H1 (cell line): ENCODE results near the gene PEAK3. TPM values are rescaled to one million over a fixed set of nuclear protein-coding genes. Genes with fewer than 3 reads are reported as not detected.

ENCODE experiments used
- CTCF ChIA-PET: fragments of 300-600 bp; sonication (Branson Sonifier 250); formaldehyde crosslinking; loops from one replicate; lab custom pipeline; 2021; ENCODE audit not compliant: partially characterized antibody; lab: Charles Lee
- POLR2A ChIA-PET: fragments of 300-600 bp; sonication (Branson Sonifier 250); formaldehyde crosslinking; loops from one replicate; lab custom pipeline; 2021; ENCODE audit warnings: inconsistent platforms; ENCODE audit not compliant: partially characterized antibody; lab: Charles Lee
- DNase-seq, 2 experiments: peaks; one replicate each; pipeline versions ENCODE4 v3.0.0 to v3.0.0-alpha.2; 2010 to 2022; ENCODE audit warnings: low spot score in 2 of 2, low read depth in 1 of 2, mixed read lengths in 1 of 2
- FAIRE-seq: peaks from 2 replicates; lab custom pipeline; 2011; peaks lifted over from hg19 to GRCh38; lab: Jason Lieb, UNC
- H2AFZ ChIP-seq: 2 replicates; pipeline ENCODE4 v1.8.1; 2012; ENCODE audit warnings: low read length, inconsistent platforms
- H2AK5ac ChIP-seq: 2 replicates; pipeline ENCODE4 v1.6.1; 2013; ENCODE audit warnings: low read depth, low read length
- H2BK120ac ChIP-seq: replicated peaks from 2 replicates; pipeline ENCODE3; 2013; ENCODE audit warnings: low read depth, low read length, inconsistent platforms
- H2BK12ac ChIP-seq: 2 replicates; pipeline ENCODE4 v1.6.1; 2013; ENCODE audit warnings: low read depth, low read length
- H2BK15ac ChIP-seq: 2 replicates; pipeline ENCODE4 v1.6.1; 2013; ENCODE audit warnings: low read length
- H2BK20ac ChIP-seq: 2 replicates; pipeline ENCODE4 v1.6.1; 2013; ENCODE audit warnings: low read length
- H2BK5ac ChIP-seq: 2 replicates; pipeline ENCODE4 v1.6.1; 2013; ENCODE audit warnings: low read depth, low read length
- H3K14ac ChIP-seq: 2 replicates; pipeline ENCODE4 v1.6.1; 2013; ENCODE audit warnings: inconsistent platforms; ENCODE audit not compliant: insufficient read length
- H3K18ac ChIP-seq: 2 replicates; pipeline ENCODE4 v1.6.1; 2013; ENCODE audit warnings: low read length; ENCODE audit errors: extremely low read depth
- H3K23ac ChIP-seq: 2 replicates; pipeline ENCODE4 v1.6.1; 2013; ENCODE audit warnings: inconsistent platforms; ENCODE audit not compliant: insufficient read length
- H3K23me2 ChIP-seq: 2 replicates; pipeline ENCODE4 v1.6.1; 2013; ENCODE audit warnings: low read depth, low read length
- H3K27ac ChIP-seq: 2 replicates; pipeline ENCODE4 v1.6.1; 2011; ENCODE audit warnings: low read depth, low read length, inconsistent platforms
- H3K27me3 ChIP-seq, 4 experiments: replicated peaks in 1 of 4; 1 replicate in 1 of 4; 2 replicates in 3 of 4; pipeline versions ENCODE4 v1.6.1 to v1.8.1; 2011 to 2013; ENCODE audit warnings: low read length in 3 of 4, mild to moderate bottlenecking in 3 of 4, inconsistent platforms in 2 of 4, mixed read lengths in 2 of 4, moderate library complexity in 1 of 4; ENCODE audit not compliant: control insufficient read depth in 3 of 4, insufficient read depth in 3 of 4; ENCODE audit errors: extremely low read depth in 1 of 4
- H3K36me3 ChIP-seq, 4 experiments: 2 replicates each; pipeline versions ENCODE4 v1.6.1 to v1.8.1; 2011 to 2013; ENCODE audit warnings: mild to moderate bottlenecking in 4 of 4, low read length in 3 of 4, moderate library complexity in 2 of 4, control low read depth in 1 of 4, inconsistent platforms in 1 of 4; ENCODE audit not compliant: insufficient read depth in 4 of 4, control insufficient read depth in 2 of 4
- H3K4ac ChIP-seq: replicated peaks from 2 replicates; pipeline ENCODE3; 2013; ENCODE audit warnings: low read length, low read depth, mixed read lengths, inconsistent platforms; ENCODE audit not compliant: insufficient read length
- H3K4me1 ChIP-seq, 4 experiments: replicated peaks in 1 of 4; 1 replicate in 1 of 4; 2 replicates in 3 of 4; pipeline versions ENCODE4 v1.6.1 to v1.8.1; 2011 to 2013; ENCODE audit warnings: low read length in 3 of 4, inconsistent platforms in 2 of 4, mixed read lengths in 1 of 4; ENCODE audit not compliant: insufficient read depth in 4 of 4, control insufficient read depth in 3 of 4
- H3K4me2 ChIP-seq, 2 experiments: 2 replicates each; pipeline versions ENCODE4 v1.6.1 to v1.8.1; 2011 to 2013; ENCODE audit warnings: low read depth in 2 of 2, low read length in 2 of 2, control low read depth in 1 of 2, inconsistent platforms in 1 of 2, mild to moderate bottlenecking in 1 of 2; ENCODE audit not compliant: insufficient read depth in 1 of 2
- H3K4me3 ChIP-seq, 4 experiments: fragments of 200-600, 300-600 bp in 1 of 4; sonication (generic), shearing (Covaris generic), sonication (Bioruptor Twin) in 1 of 4; 2 replicates each; pipeline versions ENCODE4 v1.5.1 to v1.8.1; 2011 to 2016; ENCODE audit warnings: low read length in 4 of 4, low read depth in 3 of 4, control low read depth in 2 of 4, inconsistent platforms in 2 of 4, mild to moderate bottlenecking in 2 of 4, mixed read lengths in 1 of 4, moderate library complexity in 1 of 4; ENCODE audit not compliant: insufficient read depth in 2 of 4; ENCODE audit errors: extremely low read depth in 1 of 4
- H3K56ac ChIP-seq: replicated peaks from 2 replicates; pipeline ENCODE3; 2013; ENCODE audit warnings: low read depth, mild to moderate bottlenecking, mixed read lengths, low read length, inconsistent platforms; ENCODE audit not compliant: insufficient read length
- H3K79me1 ChIP-seq: 2 replicates; pipeline ENCODE4 v1.6.1; 2013; ENCODE audit warnings: low read depth, low read length, control low read depth
- H3K79me2 ChIP-seq, 2 experiments: 2 replicates each; pipeline versions ENCODE4 v1.6.1 to v1.8.1; 2012 to 2013; ENCODE audit warnings: low read length in 2 of 2, mild to moderate bottlenecking in 2 of 2, inconsistent platforms in 1 of 2; ENCODE audit not compliant: insufficient read depth in 2 of 2, control insufficient read depth in 1 of 2
- H3K9ac ChIP-seq, 4 experiments: replicated peaks in 1 of 4; 1 replicate in 1 of 4; 2 replicates in 3 of 4; pipeline versions ENCODE4 v1.6.1 to v1.8.1; 2011 to 2013; ENCODE audit warnings: low read depth in 3 of 4, low read length in 3 of 4, control low read depth in 2 of 4, mild to moderate bottlenecking in 2 of 4, moderate library complexity in 2 of 4, inconsistent platforms in 1 of 4; ENCODE audit errors: extremely low read depth in 1 of 4
- H3K9me3 ChIP-seq, 2 experiments: 2 replicates each; pipeline versions ENCODE4 v1.6.1 to v1.8.1; 2012 to 2013; ENCODE audit warnings: mild to moderate bottlenecking in 2 of 2, moderate library complexity in 2 of 2, control low read depth in 1 of 2, inconsistent platforms in 1 of 2, low read depth in 1 of 2, low read length in 1 of 2, mixed read lengths in 1 of 2; ENCODE audit not compliant: insufficient read depth in 2 of 2
- H4K20me1 ChIP-seq, 2 experiments: replicated peaks in 1 of 2; 2 replicates each; pipeline versions ENCODE3 to v1.8.1; 2011 to 2013; ENCODE audit warnings: inconsistent platforms in 2 of 2, low read length in 2 of 2, mild to moderate bottlenecking in 1 of 2; ENCODE audit not compliant: insufficient read depth in 2 of 2, control insufficient read depth in 1 of 2
- H4K5ac ChIP-seq: 2 replicates; pipeline ENCODE4 v1.6.1; 2013; ENCODE audit warnings: low read length, low read depth, mixed read lengths, inconsistent platforms; ENCODE audit not compliant: insufficient read length
- H4K8ac ChIP-seq: 2 replicates; pipeline ENCODE4 v1.8.0; 2013; ENCODE audit warnings: mild to moderate bottlenecking, moderate library complexity, low read length, inconsistent platforms; ENCODE audit not compliant: insufficient read depth; ENCODE audit errors: extremely low read depth
- H4K91ac ChIP-seq: replicated peaks from 2 replicates; pipeline ENCODE3; 2013; ENCODE audit warnings: low read length, mixed read lengths, inconsistent platforms; ENCODE audit not compliant: insufficient read length
- BACH1 ChIP-seq: IDR thresholded peaks from 2 replicates; pipeline ENCODE4 v1.6.1; 2012; ENCODE audit warnings: low read length, improper control_type of control experiment
- POLR2A ChIP-seq, 2 experiments: IDR thresholded peaks; 1 replicate in 1 of 2; 2 replicates in 1 of 2; pipeline ENCODE4 v1.6.1; 2011; ENCODE audit warnings: low read depth in 2 of 2, low read length in 2 of 2, mild to moderate bottlenecking in 2 of 2; ENCODE audit errors: control extremely low read depth in 1 of 2
- POLR2AphosphoS5 ChIP-seq: IDR thresholded peaks from 2 replicates; pipeline ENCODE4 v1.6.1; 2011; ENCODE audit warnings: low read depth, low read length
- WGBS, 2 experiments: shearing (Covaris generic) in 1 of 2; methylation state at CpG; one replicate each; pipeline versions ENCODE4 v1.1.6 to v1.1.7; 2013 to 2015; ENCODE audit warnings: low lambda C conversion rate in 2 of 2, mixed read lengths in 2 of 2, inconsistent platforms in 1 of 2, low coverage in 1 of 2, missing lambda C conversion rate in 1 of 2; ENCODE audit not compliant: insufficient replicate concordance in 2 of 2, insufficient coverage in 1 of 2, insufficient read length in 1 of 2; ENCODE audit errors: extremely low coverage in 1 of 2, missing lambda C conversion rate in 1 of 2; 5-methylcytosine and 5-hydroxymethylcytosine counted together
- polyA plus RNA-seq, 7 experiments: library from polyadenylated mRNA; depleted of rRNA in 3 of 7; stranded (reverse) in 5 of 7; unstranded in 2 of 7; fragments of >200 nt in 5 of 7; fragments of 200-250 nt in 2 of 7; gene quantifications; 1 replicate in 5 of 7; 2 replicates in 1 of 7; 4 replicates in 1 of 7; pipeline versions ENCODE4 v1.2.1 to v1.2.3, GENCODE V29; 2011 to 2013; ENCODE audit warnings: missing spikeins in 2 of 7, mixed read lengths in 2 of 7
- total RNA-seq: library from RNA; stranded (reverse); fragmentation: NEBNext Ultra II Directional; extraction: Animal tissue kit (Norgen Biotek cat#: 25700); gene quantifications from 2 replicates; pipeline ENCODE4 v1.2.1, GENCODE V29; 2021

The PEAK3 gene
- total and polyA plus RNA-seq, 2 of the 8 experiments (the other 6 are each of a cell fraction or from before 2014, with no cell fraction given), result not detected

DNA sequence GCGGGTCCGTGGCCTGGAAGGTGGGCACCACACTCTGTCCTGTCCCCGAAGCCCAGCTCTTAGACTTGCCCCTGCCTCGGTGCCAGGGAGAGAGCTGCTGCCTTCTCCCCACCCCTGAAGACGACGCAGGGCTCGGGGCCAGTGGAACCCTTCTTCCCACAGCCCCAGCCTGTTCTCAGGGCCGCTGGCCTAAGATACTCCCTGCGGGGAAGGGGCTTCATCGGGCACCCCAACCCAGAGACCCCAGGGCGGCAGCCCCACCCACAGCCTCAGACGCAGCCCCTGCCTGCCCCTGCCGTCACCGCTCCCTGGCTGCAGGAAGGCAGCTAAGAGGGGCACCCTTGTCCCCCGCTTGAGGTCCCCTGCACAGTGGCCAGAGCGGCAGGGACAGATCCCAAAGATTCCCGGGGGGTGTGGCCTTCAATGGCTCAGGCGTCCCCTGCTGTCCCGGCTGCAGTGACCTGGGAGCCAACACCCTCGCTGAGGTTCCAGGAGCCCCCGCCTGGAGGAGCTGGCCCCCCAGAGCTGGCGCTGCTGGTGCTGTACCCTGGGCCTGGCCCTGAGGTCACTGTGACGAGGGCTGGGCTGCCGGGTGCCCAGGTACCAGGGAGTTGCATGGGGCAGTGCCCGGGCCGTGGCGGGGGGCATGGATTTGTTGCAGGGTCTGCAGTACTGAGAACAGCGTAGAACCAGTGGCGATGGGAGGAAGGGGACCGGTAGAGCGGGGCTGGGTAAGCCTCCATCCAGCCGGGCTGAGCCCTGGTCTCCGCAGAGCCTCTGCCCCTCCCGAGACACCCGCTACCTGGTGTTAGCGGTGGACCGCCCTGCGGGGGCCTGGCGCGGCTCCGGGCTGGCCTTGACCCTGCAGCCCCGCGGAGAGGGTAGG lies 31.9 kb downstream of the PEAK3 start:
- H3K18ac ChIP-seq, result no peak overlapping the region
- no peak overlapping the region for H3K4ac ChIP-seq
- no peak overlapping the region for H3K9ac ChIP-seq
- no peak overlapping the region for H4K5ac ChIP-seq
- no peak overlapping the region for H3K27ac ChIP-seq
- H4K20me1 ChIP-seq, result peaks cover 11 to 19% of the 10 kb centered on the region in 2 experiments
- H3K56ac ChIP-seq, result no peak overlapping the region
- H3K23me2 ChIP-seq, result peaks cover 12% of the 10 kb centered on the region; the same call in 1 of the 2 replicates
- no peaks in the 10 kb centered on the region; a peak in 1 of 4 replicates for H3K79me2 ChIP-seq
- WGBS, 2 experiments, result 88% methylated on average over 38 of the region's 43 CpGs; no CpG with 5 or more reads in 1 of the 2 experiments
- no peak overlapping the region for H3K4me3 ChIP-seq
- POLR2A ChIA-PET, result interaction anchor here (0.6 to 18.7 kb wide), 15 partner anchors 8 to 345 kb away, joined by 3 to 330 read pairs (median 4); partner anchors contain the start of genes ADAT3, PLEKHJ1, SCAMP4 and SF3A2
- no peak overlapping the region for H2BK5ac ChIP-seq
- H3K23ac ChIP-seq, result no peak overlapping the region
- H3K36me3 ChIP-seq, result peaks cover 13 to 27% (median 21%) of the 10 kb centered on the region in 4 experiments
- H2BK15ac ChIP-seq, result no peak overlapping the region
- H2BK20ac ChIP-seq, result no peak overlapping the region
- CTCF ChIA-PET, result interaction anchor here (0.9 to 1.6 kb wide), 4 partner anchors 11 to 65 kb away, joined by 3 to 8 read pairs (median 5); no protein-coding TSS in a partner anchor
- peaks cover 0 to 4% (median under 1%) of the 10 kb centered on the region in 4 experiments; a peak in 3 of 7 replicates for H3K4me1 ChIP-seq
- H2BK12ac ChIP-seq, result no peak overlapping the region
- 0 out of 3 replicates have a peak, but pooled peaks of 1 of the 2 experiments have one; percentile 23 for TF ChIP-seq POLR2A (IDR thresholded peaks at IDR 0.05; ENCODE audit: control extremely low read depth in 1 of 2, low read depth in 2 of 2, low read length in 2 of 2)
- TF ChIP-seq BACH1, result no peak
- TF ChIP-seq POLR2AphosphoS5, result peak; percentile 25
- no peak for FAIRE-seq
- no peak overlapping the region for H2AK5ac ChIP-seq
- H3K14ac ChIP-seq, result no peak overlapping the region
- H4K8ac ChIP-seq, result peak overlapping the region; percentile 51; the same call in 1 of the 2 replicates
- peaks cover 0 to 23% (median 12%) of the 10 kb centered on the region in 4 experiments; a peak in 6 of 7 replicates for H3K27me3 ChIP-seq
- H2AFZ ChIP-seq, result no peak overlapping the region
- H2BK120ac ChIP-seq, result no peak overlapping the region
- no peak overlapping the region for H4K91ac ChIP-seq
- H3K9me3 ChIP-seq, result no peaks in the 10 kb centered on the region; a peak in 1 of 4 replicates
- H3K79me1 ChIP-seq, result no peaks in the 10 kb centered on the region; the same call in 1 of the 2 replicates
- no peak overlapping the region for H3K4me2 ChIP-seq
- peak in 1 of 2 experiments; percentile 67 for DNase-seq
